GM19372 (cell line): ENCODE measurements around the gene ZCCHC7.
"Not testable (repeated sequence)": the region's sequence is repeated elsewhere in the genome, so short reads cannot be mapped to it uniquely, and the experiment has no call there.

Source experiments
- ATAC-seq: cut with Tn5 transposase; IDR thresholded peaks from one replicate; pipeline ENCODE4 v1.9.1; 2021; ENCODE audit warnings: mild to moderate bottlenecking, low read depth, moderate library complexity; ENCODE audit not compliant: unreplicated experiment

ZCCHC7 gene

GRCh38 chr9:37119907-37120842, at the start of gene ZCCHC7:
Gene ZCCHC7, plus strand, starts transcription at chr9:37120574.
- peak; percentile 96 for ATAC-seq

- not testable (repeated sequence) for ATAC-seq
These were observed 45.6 kb upstream of the ZCCHC7 start for GRCh38 chr9:37074790-37075189.

GRCh38 chr9:37079370-37080164, 40.8 kb upstream of the ZCCHC7 start:
- peak; percentile 94 for ATAC-seq

- peak; percentile 3 for ATAC-seq
These were observed 40.2 kb upstream of the ZCCHC7 start for GRCh38 chr9:37080165-37080628.

- ATAC-seq, result not testable (repeated sequence)
These were observed 38.9 kb upstream of the ZCCHC7 start for GRCh38 chr9:37081507-37081906.

GRCh38 chr9:37082214-37082765, 38.1 kb upstream of the ZCCHC7 start:
- no peak for ATAC-seq

- no peak for ATAC-seq
These were observed 36.7 kb upstream of the ZCCHC7 start for GRCh38 chr9:37083654-37084053.

- ATAC-seq, result no peak
These were observed 35.1 kb upstream of the ZCCHC7 start for GRCh38 chr9:37085233-37085632.

- ATAC-seq, result not testable (repeated sequence)
These were observed 27.6 kb upstream of the ZCCHC7 start for GRCh38 chr9:37092714-37093295.

- no peak for ATAC-seq
These were observed 25.6 kb upstream of the ZCCHC7 start for GRCh38 chr9:37094751-37095150.

- ATAC-seq, result no peak
These were observed 23.7 kb upstream of the ZCCHC7 start for GRCh38 chr9:37096628-37097027.

GRCh38 chr9:37097294-37097693, 23.1 kb upstream of the ZCCHC7 start:
- ATAC-seq, result no peak

GRCh38 chr9:37100327-37100726, 20.0 kb upstream of the ZCCHC7 start:
- no peak for ATAC-seq

- ATAC-seq, result no peak
These were observed 19.6 kb upstream of the ZCCHC7 start for GRCh38 chr9:37100741-37101140.

- no peak for ATAC-seq
These were observed 17.9 kb upstream of the ZCCHC7 start for GRCh38 chr9:37102486-37102885.

GRCh38 chr9:37104183-37104889, 16.0 kb upstream of the ZCCHC7 start:
- no peak for ATAC-seq

GRCh38 chr9:37105234-37105633, 15.1 kb upstream of the ZCCHC7 start:
- no peak for ATAC-seq

GRCh38 chr9:37107701-37108100, 12.7 kb upstream of the ZCCHC7 start:
- ATAC-seq, result no peak

GRCh38 chr9:37114442-37114841, 5.9 kb upstream of the ZCCHC7 start:
- ATAC-seq, result not testable (repeated sequence)

GRCh38 chr9:37117956-37118355, 2.4 kb upstream of the ZCCHC7 start:
- no peak for ATAC-seq
